Fibroblast of pulmonary artery (primary cell): ENCODE results near the gene NEURL1.

ENCODE experiments used
- DNase-seq: peaks from one replicate; pipeline ENCODE4 v3.0.0-alpha.2; 2010; ENCODE audit warnings: low read depth
- H3K4me3 ChIP-seq: replicated peaks from 2 replicates; pipeline ENCODE4 v1.5.1; 2011; ENCODE audit warnings: low read depth, mild to moderate bottlenecking, control low read depth, low read length, moderate library complexity
- CTCF ChIP-seq: IDR thresholded peaks from 2 replicates; pipeline ENCODE4 v1.5.1; 2011; ENCODE audit warnings: mild to moderate bottlenecking, control low read depth, low read length, inconsistent platforms; ENCODE audit errors: missing control alignments

Gene NEURL1

GRCh38 chr10:103493362-103493915 lies at the start of gene NEURL1:
NEURL1 (plus strand) TSS chr10:103493705; CDS start chr10:103494388, 683 bp downstream.
- TF ChIP-seq CTCF: no peak
- no peak for DNase-seq

GRCh38 chr10:103444478-103444877 lies 49.0 kb upstream of the NEURL1 start:
- H3K4me3 ChIP-seq: no peak overlapping the region
- TF ChIP-seq CTCF: no peak
- no peak for DNase-seq

More at GRCh38 chr10:103493362-103493915, at the start of gene NEURL1:
- peak within 1 kb of the TSS; percentile 40 for H3K4me3 ChIP-seq

- H3K4me3 ChIP-seq: no peak overlapping the region
- no peak for TF ChIP-seq CTCF
- no peak for DNase-seq
Measured at GRCh38 chr10:103445366-103445765, 48.1 kb upstream of the NEURL1 start.

GRCh38 chr10:103445767-103446567 lies 47.5 kb upstream of the NEURL1 start:
- no peak overlapping the region for H3K4me3 ChIP-seq
- peak; percentile 81 for DNase-seq
- TF ChIP-seq CTCF: no peak

GRCh38 chr10:103447187-103447586 lies 46.3 kb upstream of the NEURL1 start:
- TF ChIP-seq CTCF: no peak
- H3K4me3 ChIP-seq: no peak overlapping the region
- DNase-seq: no peak

GRCh38 chr10:103448746-103449145 lies 44.8 kb upstream of the NEURL1 start:
- H3K4me3 ChIP-seq: no peak overlapping the region
- DNase-seq: peak; percentile 80
- no peak for TF ChIP-seq CTCF
